GM19328 (cell line): ENCODE measurements around the gene FARS2.

Source experiments
- ATAC-seq: cut with Tn5 transposase; IDR thresholded peaks from one replicate; pipeline ENCODE4 v1.9.1; 2021; ENCODE audit warnings: mild to moderate bottlenecking, moderate library complexity; ENCODE audit not compliant: unreplicated experiment

FARS2 gene

DNA sequence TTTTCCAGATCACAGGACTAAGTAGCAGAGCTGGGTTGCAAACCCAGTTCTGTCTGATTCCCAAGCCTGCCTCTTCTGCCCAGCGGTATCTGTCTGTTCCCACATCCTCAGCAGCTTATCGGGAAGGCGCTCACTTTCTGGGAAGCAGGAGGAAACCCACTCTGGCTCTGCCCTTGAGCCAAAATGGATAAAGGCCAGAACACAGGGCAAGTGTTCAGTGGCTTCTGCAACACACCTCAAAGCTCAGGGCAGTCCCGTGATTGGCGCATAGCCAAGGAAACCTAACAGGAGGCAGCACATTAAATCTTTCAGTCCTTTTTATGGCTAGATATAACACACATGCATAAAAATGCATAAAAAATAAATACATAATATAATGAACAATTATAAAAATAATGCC, 483.2 kb downstream of the FARS2 start:
- no peak for ATAC-seq

GRCh38 chr6:5745081-5745480, 483.8 kb downstream of the FARS2 start:
- no peak for ATAC-seq

- ATAC-seq: no peak
These were observed 484.9 kb downstream of the FARS2 start for GRCh38 chr6:5746053-5746758.

GRCh38 chr6:5746759-5747130, 485.4 kb downstream of the FARS2 start:
- ATAC-seq: no peak

- ATAC-seq: no peak
These were observed 486.1 kb downstream of the FARS2 start for GRCh38 chr6:5747379-5747778.

GRCh38 chr6:5749016-5749650, 487.8 kb downstream of the FARS2 start:
- ATAC-seq: no peak

- no peak for ATAC-seq
These were observed 488.4 kb downstream of the FARS2 start for GRCh38 chr6:5749651-5750215.

DNA sequence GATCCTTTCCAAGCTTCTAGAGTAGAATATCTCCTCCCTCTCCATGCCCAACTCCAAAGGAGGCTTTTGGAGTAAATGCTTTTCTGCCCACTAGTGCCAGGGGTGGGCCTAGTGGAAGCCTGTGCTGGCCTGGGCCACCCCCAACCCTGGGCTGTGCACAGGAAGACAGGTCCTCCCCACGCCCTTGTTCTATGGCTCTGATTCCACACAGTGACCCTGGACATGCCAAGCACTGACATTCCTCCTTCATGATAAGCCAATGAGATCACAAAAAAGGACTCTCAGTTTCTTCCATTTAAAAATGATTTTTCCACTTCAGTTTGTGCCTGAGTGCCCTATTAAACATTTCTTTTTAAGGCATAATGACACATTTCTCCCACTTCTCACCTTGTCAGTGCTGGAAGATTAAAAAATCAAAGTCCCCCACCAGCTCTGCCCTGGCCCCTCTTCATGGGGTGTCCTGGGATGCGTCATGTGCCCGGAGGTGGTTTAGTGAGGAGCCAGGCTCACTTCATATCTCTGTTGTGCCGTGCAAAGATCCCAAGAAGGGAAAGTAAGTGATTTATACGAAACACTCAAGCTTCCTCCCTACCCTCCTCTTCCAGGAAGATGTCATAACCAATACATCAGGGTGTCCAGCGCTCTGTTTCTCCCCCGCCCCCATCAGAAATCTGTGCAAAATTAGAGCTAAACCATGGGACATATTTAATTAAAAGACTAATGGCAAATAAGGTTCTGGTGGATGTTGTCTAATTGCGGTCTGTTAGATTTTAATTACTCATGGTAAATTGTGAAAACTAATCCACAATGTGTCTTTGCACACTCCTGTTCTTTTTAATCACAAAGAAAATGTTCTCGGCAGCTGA, 490.4 kb downstream of the FARS2 start:
- ATAC-seq: no peak

DNA sequence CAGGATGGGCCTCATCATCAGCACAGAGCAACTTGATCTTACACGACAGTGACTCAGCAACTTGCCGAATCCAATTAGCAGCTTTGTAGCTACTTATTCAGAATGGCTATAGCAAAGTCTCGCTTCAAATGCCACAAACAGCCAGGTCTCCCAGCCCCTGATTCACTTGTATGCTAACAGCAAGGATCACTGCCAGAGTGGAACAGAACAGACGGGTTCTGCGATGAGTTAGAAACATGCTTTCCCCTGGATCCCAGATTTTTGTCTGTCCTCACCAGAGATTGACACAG, 491.0 kb downstream of the FARS2 start:
- ATAC-seq: no peak

GRCh38 chr6:5753209-5753608, 491.9 kb downstream of the FARS2 start:
- no peak for ATAC-seq

GRCh38 chr6:5754904-5755303, 493.6 kb downstream of the FARS2 start:
- ATAC-seq: no peak

DNA sequence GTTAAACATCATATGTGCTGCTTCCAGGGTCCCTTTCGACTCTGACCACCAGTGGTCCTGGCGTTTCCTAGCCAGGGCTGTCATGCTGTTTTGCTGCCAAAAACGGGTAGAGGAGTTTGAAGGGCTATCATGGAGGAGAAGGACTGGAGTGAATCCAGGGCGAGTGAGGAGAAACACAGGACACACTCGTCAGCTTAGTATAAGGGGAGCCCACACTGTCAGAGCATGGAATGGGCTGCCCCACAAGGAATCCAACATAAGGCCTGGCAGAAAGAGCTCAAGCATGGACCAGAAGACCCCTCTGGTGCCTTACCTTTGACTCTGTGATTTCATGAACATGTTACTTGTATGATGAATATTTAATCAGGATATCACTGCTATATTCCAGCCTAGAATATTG, 498.3 kb downstream of the FARS2 start:
- ATAC-seq: no peak

DNA sequence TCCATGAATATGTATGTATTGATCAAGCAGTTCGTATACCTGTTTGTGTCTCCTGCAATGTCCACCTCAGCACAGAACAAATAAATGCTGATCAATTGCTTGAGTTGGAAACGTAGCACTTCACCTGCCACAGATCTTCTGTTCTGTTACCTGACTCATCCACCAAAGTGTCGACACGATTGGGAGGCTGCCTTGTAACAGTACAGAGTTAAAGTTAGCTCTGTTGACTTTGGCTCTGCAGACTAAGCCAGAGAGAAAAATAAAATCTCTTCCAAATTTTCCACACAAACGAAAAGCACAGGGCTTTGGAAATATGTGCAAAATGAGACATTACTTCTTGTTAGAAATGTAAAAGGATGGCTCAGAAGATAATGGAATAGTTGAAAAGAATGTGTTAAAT, 500.1 kb downstream of the FARS2 start:
- no peak for ATAC-seq

DNA sequence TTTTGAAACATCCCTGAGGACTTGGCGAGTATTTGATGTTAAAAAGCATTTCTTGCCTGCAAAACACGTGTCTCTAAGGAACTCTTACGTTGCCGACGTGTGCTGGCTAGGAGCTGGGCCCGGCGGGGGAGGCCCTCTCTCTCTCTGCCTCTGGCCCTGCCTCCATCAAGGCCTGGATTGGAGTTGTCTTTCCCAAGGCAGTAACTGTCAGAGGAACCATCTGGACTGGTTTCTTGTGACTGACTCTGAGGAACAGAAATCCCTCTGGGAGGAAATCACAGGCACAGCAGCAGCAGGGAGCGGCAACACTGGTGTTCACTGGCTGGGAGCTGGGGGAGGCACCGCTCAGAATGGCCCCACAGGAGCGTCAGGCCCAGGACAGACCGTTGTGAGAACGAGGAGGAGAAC, 501.3 kb downstream of the FARS2 start:
- ATAC-seq: no peak

GRCh38 chr6:5763407-5763806, 502.1 kb downstream of the FARS2 start:
- ATAC-seq: no peak

- no peak for ATAC-seq
These were observed 502.6 kb downstream of the FARS2 start for GRCh38 chr6:5763871-5764270.

- no peak for ATAC-seq
These were observed 503.2 kb downstream of the FARS2 start for GRCh38 chr6:5764401-5764955.

- ATAC-seq: no peak
These were observed 503.9 kb downstream of the FARS2 start for GRCh38 chr6:5765141-5765760.

GRCh38 chr6:5766260-5766659, 504.9 kb downstream of the FARS2 start:
- no peak for ATAC-seq

DNA sequence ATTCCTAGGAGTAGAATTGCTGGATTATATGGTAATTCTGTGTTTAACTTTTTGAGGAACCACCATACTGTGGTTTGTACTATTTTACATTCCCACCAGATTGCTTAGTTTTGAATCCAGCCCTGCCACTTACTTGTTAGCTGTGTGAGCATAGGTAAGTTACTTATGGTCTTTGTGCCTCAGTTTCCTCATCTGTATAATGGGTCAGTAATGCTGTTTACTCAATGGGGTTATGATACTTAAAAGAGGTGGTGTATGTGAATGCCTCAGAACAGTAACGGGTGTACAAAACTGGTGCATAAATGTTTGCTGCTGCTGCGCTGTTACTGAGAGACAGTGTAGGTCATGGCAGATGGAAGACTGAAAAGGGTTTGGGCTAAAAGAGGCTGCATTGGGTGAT, 506.2 kb downstream of the FARS2 start:
- no peak for ATAC-seq

DNA sequence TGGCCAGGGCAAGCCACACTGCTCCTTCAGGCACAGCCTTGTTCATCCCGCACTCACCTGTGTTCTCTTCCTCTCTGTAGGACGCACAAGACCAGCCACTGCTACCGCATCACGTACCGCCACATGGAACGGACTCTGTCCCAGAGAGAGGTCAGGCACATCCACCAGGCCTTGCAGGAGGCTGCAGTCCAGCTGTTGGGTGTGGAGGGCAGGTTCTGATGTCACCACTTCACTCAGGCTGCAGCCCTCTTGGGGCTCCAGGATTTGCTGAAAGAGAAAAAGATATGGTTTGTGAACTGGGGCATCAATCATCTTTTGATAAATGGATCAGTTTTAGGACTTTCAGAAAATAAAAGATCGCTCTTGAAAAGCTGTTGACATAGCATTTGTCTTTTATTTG, 509.9 kb downstream of the FARS2 start:
- ATAC-seq: no peak
